ENCODE results near the gene IFITM1. TPM values are rescaled to one million over a fixed set of nuclear protein-coding genes. Genes with fewer than 3 reads are reported as not detected.

Gene IFITM1
- total and polyA plus RNA-seq, 7 experiments from 2014 or later, result 97.4 to 2,355 (median 365) TPM

- H3K27ac ChIP-seq (ENCODE audit: low read depth, low read length), result peak overlapping the region; percentile 80
- POLR2A ChIA-PET, result interaction anchor here (0.6 to 13.0 kb wide), 16 partner anchors 11 to 181 kb away, joined by 4 to 330 read pairs (median 18); partner anchors contain the start of genes BET1L, IFITM1, IFITM2 and NLRP6
- intact Hi-C loops (cut with micrococcal nuclease), result loop anchor here (1.0 to 5.0 kb wide), 14 partner anchors 8 to 426 kb away; partner anchors contain the start of genes BET1L (in 1 of the 2), DEAF1 (in 1 of the 2), IFITM1 (in 1 of the 2) and PSMD13 (in 1 of the 2)
- peaks cover 0 to 5% (median 0%) of the 10 kb centered on the region in 5 donors for H3K36me3 Mint-ChIP-seq
- H3K4me1 ChIP-seq (ENCODE audit: control insufficient read depth in 2 of 2, insufficient read depth in 2 of 2, low read length in 2 of 2), result peaks cover 24 to 26% of the 10 kb centered on the region in 2 donors
- H3K27me3 ChIP-seq (ENCODE audit: control insufficient read depth in 2 of 2, insufficient read depth in 2 of 2, low read length in 2 of 2), result no peaks in the 10 kb centered on the region
- no peaks in the 10 kb centered on the region for H3K9me3 ChIP-seq (ENCODE audit: control insufficient read depth in 2 of 3, low read length in 3 of 3)
- ATAC-seq (peak; percentile 84), DNase-seq (peak; percentile 43 to 95 (median 88))
- H3K9me3 Mint-ChIP-seq, result peaks cover 0 to 3% (median 0%) of the 10 kb centered on the region in 11 donors
- H3K27me3 Mint-ChIP-seq, result peaks cover 0 to 8% (median 0%) of the 10 kb centered on the region in 5 donors
- H3K4me3 Mint-ChIP-seq, result peak overlapping the region; percentile 85 to 96 (median 90)
- CTCF ChIA-PET, result interaction anchor here (1.0 to 2.8 kb wide), 5 partner anchors 11 to 48 kb away, joined by 3 to 34 read pairs (median 5); partner anchors contain the start of gene NLRP6
- peak overlapping the region; percentile 59 for H3K4me3 ChIP-seq (ENCODE audit: low read length)
- peaks cover 20 to 47% (median 35%) of the 10 kb centered on the region in 7 donors for H3K4me1 Mint-ChIP-seq
- H3K36me3 ChIP-seq (ENCODE audit: control insufficient read depth in 2 of 3, insufficient read depth in 3 of 3, low read length in 3 of 3), result no peaks in the 10 kb centered on the region
- H3K27ac Mint-ChIP-seq, result peak overlapping the region; percentile 92 to 100 (median 99)
These were observed 44.5 kb upstream of the IFITM1 start for GRCh38 chr11:269146-269890.

GRCh38 chr11:270451-271318 lies 43.2 kb upstream of the IFITM1 start:
- H3K4me1 Mint-ChIP-seq, result peaks cover 20 to 54% (median 35%) of the 10 kb centered on the region in 7 donors
- ATAC-seq (no peak), DNase-seq (no peak)
- peaks cover 0 to 1% (median 0%) of the 10 kb centered on the region in 11 donors for H3K9me3 Mint-ChIP-seq
- peak overlapping the region; percentile 80 for H3K27ac ChIP-seq (ENCODE audit: low read depth, low read length)
- H3K36me3 Mint-ChIP-seq, result peaks cover 0 to 5% (median 0%) of the 10 kb centered on the region in 5 donors
- ChIA-PET POLR2A (interaction anchor here (0.6 to 13.0 kb wide), 5 partner anchors 15 to 87 kb away, joined by 3 to 192 read pairs (median 4); partner anchors contain the start of genes NLRP6 and PGGHG), CTCF (interaction anchor here (1.0 to 1.1 kb wide), 2 partner anchors 11 to 34 kb away, joined by 3 read pairs; no protein-coding TSS in a partner anchor)
- H3K9me3 ChIP-seq (ENCODE audit: control insufficient read depth in 2 of 3, low read length in 3 of 3), result no peaks in the 10 kb centered on the region
- peak overlapping the region in 8 of 9 donors; percentile 87 to 100 (median 98) for H3K27ac Mint-ChIP-seq
- no peaks in the 10 kb centered on the region for H3K27me3 ChIP-seq (ENCODE audit: control insufficient read depth in 2 of 2, insufficient read depth in 2 of 2, low read length in 2 of 2)
- no peak overlapping the region for H3K4me3 Mint-ChIP-seq
- H3K27me3 Mint-ChIP-seq, result peaks cover 0 to 15% (median 0%) of the 10 kb centered on the region in 5 donors
- no peaks in the 10 kb centered on the region for H3K36me3 ChIP-seq (ENCODE audit: control insufficient read depth in 2 of 3, insufficient read depth in 3 of 3, low read length in 3 of 3)
- intact Hi-C loops (cut with micrococcal nuclease), result no loop called here
- H3K4me3 ChIP-seq (ENCODE audit: low read length), result no peak overlapping the region
- H3K4me1 ChIP-seq (ENCODE audit: control insufficient read depth in 2 of 2, insufficient read depth in 2 of 2, low read length in 2 of 2), result peaks cover 24 to 26% of the 10 kb centered on the region in 2 donors

GRCh38 chr11:271319-271715 lies 42.5 kb upstream of the IFITM1 start:
- Histone ChIP-seq H3K27ac (ENCODE audit: low read depth, low read length) (no peak overlapping the region), H3K9me3 (ENCODE audit: control insufficient read depth in 2 of 3, low read length in 3 of 3) (no peaks in the 10 kb centered on the region), H3K4me3 (ENCODE audit: low read length) (no peak overlapping the region), H3K36me3 (ENCODE audit: control insufficient read depth in 2 of 3, insufficient read depth in 3 of 3, low read length in 3 of 3) (no peaks in the 10 kb centered on the region), H3K27me3 (ENCODE audit: control insufficient read depth in 2 of 2, insufficient read depth in 2 of 2, low read length in 2 of 2) (no peaks in the 10 kb centered on the region), H3K4me1 (ENCODE audit: control insufficient read depth in 2 of 2, insufficient read depth in 2 of 2, low read length in 2 of 2) (peaks cover 24 to 26% of the 10 kb centered on the region in 2 donors)
- H3K9me3 Mint-ChIP-seq, result peaks cover 0 to 5% (median 0%) of the 10 kb centered on the region in 11 donors
- peaks cover 0 to 10% (median 5%) of the 10 kb centered on the region in 5 donors for H3K36me3 Mint-ChIP-seq
- H3K4me3 Mint-ChIP-seq, result no peak overlapping the region
- DNase-seq (no peak), ATAC-seq (no peak)
- H3K27me3 Mint-ChIP-seq, result peaks cover 0 to 20% (median 0%) of the 10 kb centered on the region in 5 donors
- H3K4me1 Mint-ChIP-seq, result peaks cover 20 to 54% (median 35%) of the 10 kb centered on the region in 7 donors
- peak overlapping the region in 6 of 9 donors; percentile 6 to 99 (median 75) for H3K27ac Mint-ChIP-seq
- ChIA-PET CTCF (interaction anchor here (0.6 to 1.1 kb wide), 3 partner anchors 10 to 378 kb away, joined by 3 read pairs; no protein-coding TSS in a partner anchor), POLR2A (interaction anchor here (0.6 to 13.0 kb wide), 9 partner anchors 14 to 179 kb away, joined by 3 to 192 read pairs (median 3); partner anchors contain the start of genes BET1L, NLRP6, PGGHG and PTDSS2)
- intact Hi-C loops (cut with micrococcal nuclease), result no loop called here

DNA sequence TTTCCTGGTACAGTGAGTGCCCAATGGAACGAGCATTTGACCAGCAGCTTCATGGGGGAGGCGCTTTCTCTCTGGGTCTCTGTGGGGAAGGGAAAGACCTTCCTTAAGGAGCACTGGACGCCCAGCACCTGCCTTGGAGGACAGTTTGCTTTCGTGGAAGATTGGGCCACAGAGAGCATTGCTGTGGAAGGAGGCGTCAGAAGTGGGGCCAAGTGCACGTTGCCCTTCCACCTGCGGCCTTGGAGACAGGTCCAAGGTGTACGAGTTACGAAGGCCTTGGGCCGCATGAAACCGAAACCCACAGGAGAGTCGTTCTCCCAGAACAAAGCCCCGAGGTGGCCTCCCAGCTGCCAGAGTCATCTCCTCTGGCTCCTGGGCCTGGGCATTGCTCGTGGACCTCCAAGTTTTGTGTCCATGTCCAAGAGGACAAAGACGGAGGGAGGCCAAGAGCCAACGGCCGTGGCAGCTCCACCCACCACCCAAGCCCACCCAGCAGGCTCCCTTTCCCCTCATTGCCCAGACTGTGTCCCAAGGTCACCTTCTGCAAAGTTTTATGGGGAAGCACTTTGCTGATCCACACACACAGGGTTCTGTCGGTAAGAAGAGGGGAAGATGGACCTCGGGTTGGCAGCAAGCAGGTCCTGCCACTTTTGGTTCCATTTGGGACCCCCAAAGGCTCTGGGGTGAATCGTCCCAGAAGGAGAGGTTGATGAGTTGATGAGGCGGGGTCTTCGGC lies 41.5 kb upstream of the IFITM1 start:
- Mint-ChIP-seq H3K4me3 (peak overlapping the region in 1 of 10 donors; percentile 56), H3K27me3 (peaks cover 0 to 27% (median 0%) of the 10 kb centered on the region in 5 donors), H3K4me1 (peaks cover 25 to 58% (median 37%) of the 10 kb centered on the region in 7 donors), H3K36me3 (peaks cover 0 to 17% (median 11%) of the 10 kb centered on the region in 5 donors), H3K9me3 (peaks cover 0 to 10% (median 0%) of the 10 kb centered on the region in 11 donors), H3K27ac (peak overlapping the region; percentile 32 to 91 (median 76))
- Histone ChIP-seq H3K9me3 (ENCODE audit: control insufficient read depth in 2 of 3, low read length in 3 of 3) (no peaks in the 10 kb centered on the region), H3K4me1 (ENCODE audit: control insufficient read depth in 2 of 2, insufficient read depth in 2 of 2, low read length in 2 of 2) (peaks cover 24 to 26% of the 10 kb centered on the region in 2 donors), H3K27ac (ENCODE audit: low read depth, low read length) (no peak overlapping the region), H3K36me3 (ENCODE audit: control insufficient read depth in 2 of 3, insufficient read depth in 3 of 3, low read length in 3 of 3) (no peaks in the 10 kb centered on the region), H3K27me3 (ENCODE audit: control insufficient read depth in 2 of 2, insufficient read depth in 2 of 2, low read length in 2 of 2) (no peaks in the 10 kb centered on the region), H3K4me3 (ENCODE audit: low read length) (no peak overlapping the region)
- ChIA-PET CTCF (interaction anchor here (1.1 kb wide), 2 partner anchors 22 to 32 kb away, joined by 3 read pairs; no protein-coding TSS in a partner anchor), POLR2A (interaction anchor here (0.6 to 13.0 kb wide), 8 partner anchors 13 to 178 kb away, joined by 3 to 192 read pairs (median 3); partner anchors contain the start of genes BET1L, NLRP6, PGGHG and PTDSS2)
- intact Hi-C loops (cut with micrococcal nuclease), result no loop called here
- ATAC-seq, result no peak
- peak in 1 of 9 donors; percentile 12 for DNase-seq

DNA sequence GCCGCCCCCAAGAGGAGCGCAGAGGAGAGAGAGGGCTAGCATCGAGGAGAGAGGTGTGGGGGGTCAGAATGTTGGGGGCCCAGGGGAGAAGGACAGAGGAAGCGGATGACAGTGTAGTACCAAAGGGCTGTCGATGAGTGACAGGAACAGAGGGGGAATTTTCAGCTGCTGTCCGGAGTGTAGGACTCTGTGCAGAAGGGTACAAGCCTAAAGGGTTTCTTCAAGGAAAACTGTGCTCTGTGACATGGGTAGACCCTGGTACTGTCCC lies 41.0 kb upstream of the IFITM1 start:
- POLR2A ChIA-PET, result interaction anchor here (1.7 to 13.0 kb wide), 3 partner anchors 13 to 177 kb away, joined by 4 to 192 read pairs (median 4); partner anchors contain the start of genes NLRP6, PGGHG and PTDSS2
- Mint-ChIP-seq H3K9me3 (peaks cover 0 to 11% (median 0%) of the 10 kb centered on the region in 11 donors), H3K36me3 (peaks cover 0 to 21% (median 11%) of the 10 kb centered on the region in 5 donors), H3K4me1 (peaks cover 29 to 58% (median 38%) of the 10 kb centered on the region in 7 donors), H3K27me3 (peaks cover 0 to 31% (median 0%) of the 10 kb centered on the region in 5 donors), H3K4me3 (no peak overlapping the region), H3K27ac (peak overlapping the region in 6 of 9 donors; percentile 32 to 91 (median 74))
- H3K4me3 ChIP-seq (ENCODE audit: low read length), result no peak overlapping the region
- no peak overlapping the region for H3K27ac ChIP-seq (ENCODE audit: low read depth, low read length)
- no peaks in the 10 kb centered on the region for H3K36me3 ChIP-seq (ENCODE audit: control insufficient read depth in 2 of 3, insufficient read depth in 3 of 3, low read length in 3 of 3)
- H3K9me3 ChIP-seq (ENCODE audit: control insufficient read depth in 2 of 3, low read length in 3 of 3), result no peaks in the 10 kb centered on the region
- peaks cover 20 to 22% of the 10 kb centered on the region in 2 donors for H3K4me1 ChIP-seq (ENCODE audit: control insufficient read depth in 2 of 2, insufficient read depth in 2 of 2, low read length in 2 of 2)
- DNase-seq (no peak), ATAC-seq (no peak)
- intact Hi-C loops (cut with micrococcal nuclease), result no loop called here
- H3K27me3 ChIP-seq (ENCODE audit: control insufficient read depth in 2 of 2, insufficient read depth in 2 of 2, low read length in 2 of 2), result no peaks in the 10 kb centered on the region
- CTCF ChIA-PET, result interaction anchor here (1.1 to 1.4 kb wide), 2 partner anchors 13 to 22 kb away, joined by 3 read pairs; no protein-coding TSS in a partner anchor
